Endothelial cell (in vitro differentiated cells): ENCODE data around the gene FRMD7. TPM values are rescaled to one million over a fixed set of nuclear protein-coding genes. Genes with fewer than 3 reads are reported as not detected.

Experiments
- DNase-seq: peaks from one replicate; pipeline ENCODE4 v3.0.0; 2021; ENCODE audit warnings: low spot score
- H3K27ac Mint-ChIP-seq: one replicate; pipeline ENCODE4 v1.8.0; 2021; ENCODE audit warnings: mixed read lengths, inconsistent platforms; ENCODE audit not compliant: unreplicated experiment
- H3K27me3 Mint-ChIP-seq: one replicate; pipeline ENCODE4 v1.8.0; 2021; ENCODE audit warnings: mild to moderate bottlenecking, moderate library complexity, mixed read lengths, inconsistent platforms; ENCODE audit not compliant: unreplicated experiment
- H3K36me3 Mint-ChIP-seq: one replicate; pipeline ENCODE4 v1.8.0; 2021; ENCODE audit warnings: mild to moderate bottlenecking, low read depth, mixed read lengths, inconsistent platforms; ENCODE audit not compliant: unreplicated experiment
- H3K4me1 Mint-ChIP-seq: one replicate; pipeline ENCODE4 v1.8.0; 2021; ENCODE audit warnings: mild to moderate bottlenecking, mixed read lengths, inconsistent platforms; ENCODE audit not compliant: unreplicated experiment
- H3K4me3 Mint-ChIP-seq: one replicate; pipeline ENCODE4 v1.8.0; 2021; ENCODE audit warnings: mild to moderate bottlenecking, mixed read lengths, inconsistent platforms; ENCODE audit not compliant: unreplicated experiment
- H3K9me3 Mint-ChIP-seq: one replicate; pipeline ENCODE4 v1.8.0; 2021; ENCODE audit warnings: mixed read lengths, inconsistent platforms; ENCODE audit not compliant: unreplicated experiment
- CTCF ChIP-seq: fragments of 200-600 bp; sonication (generic); IDR thresholded peaks from one replicate; pipeline ENCODE4 v1.5.0; 2021; ENCODE audit warnings: antibody characterized with exemption; ENCODE audit not compliant: unreplicated experiment
- total RNA-seq: library from RNA; stranded (reverse); fragmentation: NEBNext Ultra II Directional; extraction: Animal tissue kit (Norgen Biotek cat#: 25700); gene quantifications from one replicate; pipeline ENCODE4 v1.2.1, GENCODE V29; 2021; ENCODE audit not compliant: unreplicated experiment

The FRMD7 gene
- total RNA-seq, 1 donor from 2014 or later: not detected

GRCh38 chrX:132088864-132089263 is 39.0 kb downstream of the FRMD7 start:
- no peaks in the 10 kb centered on the region for H3K9me3 Mint-ChIP-seq
- H3K4me1 Mint-ChIP-seq: peaks cover 9% of the 10 kb centered on the region
- H3K36me3 Mint-ChIP-seq: no peaks in the 10 kb centered on the region
- H3K27ac Mint-ChIP-seq: no peak overlapping the region
- H3K27me3 Mint-ChIP-seq: no peaks in the 10 kb centered on the region
- no peak for DNase-seq
- TF ChIP-seq CTCF: no peak
- no peak overlapping the region for H3K4me3 Mint-ChIP-seq

- Mint-ChIP-seq H3K9me3 (no peaks in the 10 kb centered on the region), H3K27ac (no peak overlapping the region), H3K4me1 (peaks cover 3% of the 10 kb centered on the region), H3K27me3 (no peaks in the 10 kb centered on the region), H3K4me3 (no peak overlapping the region), H3K36me3 (no peaks in the 10 kb centered on the region)
- no peak for TF ChIP-seq CTCF
- DNase-seq: no peak
These were observed 41.1 kb downstream of the FRMD7 start for GRCh38 chrX:132086672-132087071.

DNA sequence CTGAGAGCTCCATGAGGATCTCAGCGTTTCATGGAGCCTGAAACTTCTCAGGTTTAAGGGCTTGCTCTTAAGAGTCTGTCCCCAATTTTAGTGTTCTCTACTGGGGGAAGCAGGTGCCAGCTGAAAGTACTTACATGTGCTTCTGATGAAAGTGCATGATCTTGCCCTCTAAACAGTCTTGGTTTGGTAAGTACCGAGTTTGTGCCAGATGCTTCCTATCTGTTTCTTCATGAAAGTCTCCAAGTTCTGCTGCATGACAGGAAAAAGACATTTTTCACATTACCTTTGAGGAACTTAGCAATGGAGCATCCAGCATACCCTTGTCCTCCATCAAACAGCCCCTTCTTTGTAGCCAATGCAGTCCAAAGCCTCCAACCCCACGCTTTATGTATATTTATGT is 42.0 kb downstream of the FRMD7 start:
- no peak overlapping the region for H3K27ac Mint-ChIP-seq
- H3K9me3 Mint-ChIP-seq: no peaks in the 10 kb centered on the region
- TF ChIP-seq CTCF: no peak
- H3K27me3 Mint-ChIP-seq: no peaks in the 10 kb centered on the region
- H3K4me1 Mint-ChIP-seq: peaks cover under 1% of the 10 kb centered on the region
- DNase-seq: no peak
- H3K4me3 Mint-ChIP-seq: no peak overlapping the region
- no peaks in the 10 kb centered on the region for H3K36me3 Mint-ChIP-seq

- no peaks in the 10 kb centered on the region for H3K4me1 Mint-ChIP-seq
- no peaks in the 10 kb centered on the region for H3K27me3 Mint-ChIP-seq
- no peak overlapping the region for H3K4me3 Mint-ChIP-seq
- H3K36me3 Mint-ChIP-seq: no peaks in the 10 kb centered on the region
- no peak for TF ChIP-seq CTCF
- no peak for DNase-seq
- no peaks in the 10 kb centered on the region for H3K9me3 Mint-ChIP-seq
- no peak overlapping the region for H3K27ac Mint-ChIP-seq
These were observed 49.9 kb downstream of the FRMD7 start for GRCh38 chrX:132077912-132078311.

DNA sequence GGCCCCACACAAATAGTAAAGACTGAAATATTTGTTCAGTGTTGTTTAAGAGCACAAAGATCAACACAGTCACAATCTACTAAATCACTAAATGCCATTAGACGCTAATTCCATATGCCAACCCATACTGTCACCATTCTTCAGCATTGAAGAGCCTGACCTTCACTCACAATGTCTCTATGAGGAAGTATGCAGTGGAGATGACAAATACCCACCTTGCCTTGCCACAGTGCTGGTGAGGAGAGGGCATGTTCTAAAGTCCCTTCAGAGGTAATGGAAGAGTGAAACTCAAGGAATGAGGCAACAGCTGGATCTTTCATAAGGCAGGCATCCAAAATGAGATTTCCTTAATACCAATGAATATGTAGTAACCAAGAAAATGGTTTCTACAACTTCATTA is 50.4 kb downstream of the FRMD7 start:
- Mint-ChIP-seq H3K27me3 (no peaks in the 10 kb centered on the region), H3K4me1 (no peaks in the 10 kb centered on the region), H3K4me3 (no peak overlapping the region), H3K36me3 (no peaks in the 10 kb centered on the region), H3K27ac (no peak overlapping the region), H3K9me3 (no peaks in the 10 kb centered on the region)
- no peak for DNase-seq
- no peak for TF ChIP-seq CTCF
